Activated CD4-positive, CD25-positive, alpha-beta regulatory T cell (primary cell): ENCODE results near the gene GCDH.

Experiments
- DNase-seq, 4 experiments: peaks; one replicate each; lab custom pipeline; 2025; lab: John Stamatoyannopoulos, UW

GCDH gene

DNA sequence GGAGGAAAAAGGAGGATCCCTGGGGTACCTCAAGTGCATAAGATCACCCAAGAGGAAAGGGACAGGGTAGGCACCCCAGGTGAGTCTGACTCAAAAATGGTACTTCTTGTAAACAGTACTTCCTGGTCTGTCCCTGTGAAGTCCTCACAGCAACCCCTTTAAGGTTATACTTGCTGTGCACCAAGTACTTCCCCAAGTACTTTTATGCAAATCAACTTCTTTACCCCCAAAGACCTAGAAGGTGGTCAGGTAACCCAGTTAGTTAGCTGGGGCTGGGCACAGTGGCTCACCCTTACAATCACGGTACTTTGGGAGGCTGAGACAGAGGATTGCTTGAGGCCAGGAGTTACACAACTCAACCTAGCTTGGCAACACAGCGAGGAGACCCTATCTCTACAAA is 49.9 kb downstream of the GCDH start:
- no peak for DNase-seq

DNA sequence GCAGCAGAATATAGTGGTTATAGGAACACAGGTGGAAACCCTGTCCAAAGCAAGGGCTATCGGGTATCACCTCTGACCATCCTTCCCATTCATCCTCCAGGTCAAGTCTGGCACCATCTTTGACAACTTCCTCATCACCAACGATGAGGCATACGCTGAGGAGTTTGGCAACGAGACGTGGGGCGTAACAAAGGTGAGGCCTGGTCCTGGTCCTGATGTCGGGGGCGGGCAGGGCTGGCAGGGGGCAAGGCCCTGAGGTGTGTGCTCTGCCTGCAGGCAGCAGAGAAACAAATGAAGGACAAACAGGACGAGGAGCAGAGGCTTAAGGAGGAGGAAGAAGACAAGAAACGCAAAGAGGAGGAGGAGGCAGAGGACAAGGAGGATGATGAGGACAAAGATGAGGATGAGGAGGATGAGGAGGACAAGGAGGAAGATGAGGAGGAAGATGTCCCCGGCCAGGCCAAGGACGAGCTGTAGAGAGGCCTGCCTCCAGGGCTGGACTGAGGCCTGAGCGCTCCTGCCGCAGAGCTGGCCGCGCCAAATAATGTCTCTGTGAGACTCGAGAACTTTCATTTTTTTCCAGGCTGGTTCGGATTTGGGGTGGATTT is 52.6 kb downstream of the GCDH start:
- no peak for DNase-seq

DNA sequence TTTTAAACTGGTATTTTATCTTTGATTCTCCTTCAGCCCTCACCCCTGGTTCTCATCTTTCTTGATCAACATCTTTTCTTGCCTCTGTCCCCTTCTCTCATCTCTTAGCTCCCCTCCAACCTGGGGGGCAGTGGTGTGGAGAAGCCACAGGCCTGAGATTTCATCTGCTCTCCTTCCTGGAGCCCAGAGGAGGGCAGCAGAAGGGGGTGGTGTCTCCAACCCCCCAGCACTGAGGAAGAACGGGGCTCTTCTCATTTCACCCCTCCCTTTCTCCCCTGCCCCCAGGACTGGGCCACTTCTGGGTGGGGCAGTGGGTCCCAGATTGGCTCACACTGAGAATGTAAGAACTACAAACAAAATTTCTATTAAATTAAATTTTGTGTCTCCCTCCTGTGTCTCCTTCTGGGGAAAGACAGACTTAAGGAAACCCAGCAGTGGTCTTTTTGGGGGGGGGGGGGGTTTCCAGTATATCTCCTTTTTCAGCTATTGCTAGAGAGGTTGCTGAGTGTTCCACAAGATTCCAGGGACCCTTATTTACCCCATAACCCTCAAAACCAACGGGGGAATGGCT is 53.2 kb downstream of the GCDH start:
- DNase-seq = no peak

DNA sequence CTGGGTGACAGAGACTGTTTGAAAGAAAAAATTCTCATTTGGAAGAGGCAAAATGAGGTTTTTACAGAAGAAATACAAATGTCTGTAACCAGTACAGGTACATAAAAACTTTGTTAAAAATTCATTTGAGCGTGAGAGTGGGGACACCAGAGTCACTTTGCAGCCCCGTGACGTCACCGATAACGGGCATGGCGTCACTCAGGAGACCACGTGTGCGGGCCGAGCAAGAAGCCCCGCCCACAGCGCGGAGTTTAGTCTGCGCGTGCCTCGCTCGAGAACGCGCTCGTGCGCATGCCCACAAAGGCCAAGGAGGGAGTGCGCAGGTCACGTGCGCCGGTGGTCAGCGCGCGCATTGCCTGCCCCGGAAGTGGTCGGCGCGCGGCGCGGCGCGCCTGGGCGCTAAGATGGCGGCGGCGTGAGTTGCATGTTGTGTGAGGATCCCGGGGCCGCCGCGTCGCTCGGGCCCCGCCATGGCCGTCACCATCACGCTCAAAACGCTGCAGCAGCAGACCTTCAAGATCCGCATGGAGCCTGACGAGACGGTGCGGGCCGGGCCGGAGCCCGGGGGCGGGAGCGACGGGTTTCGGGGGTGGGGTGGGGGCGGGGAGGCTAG is 54.6 kb downstream of the GCDH start, which contains the start of gene RAD23A:
Gene RAD23A (plus strand): TSS at position 384 of the 613 bp plus-strand sequence. CDS start 87 bp downstream, at position 471.
- peak; percentile 95 to 98 (median 96) for DNase-seq

DNA sequence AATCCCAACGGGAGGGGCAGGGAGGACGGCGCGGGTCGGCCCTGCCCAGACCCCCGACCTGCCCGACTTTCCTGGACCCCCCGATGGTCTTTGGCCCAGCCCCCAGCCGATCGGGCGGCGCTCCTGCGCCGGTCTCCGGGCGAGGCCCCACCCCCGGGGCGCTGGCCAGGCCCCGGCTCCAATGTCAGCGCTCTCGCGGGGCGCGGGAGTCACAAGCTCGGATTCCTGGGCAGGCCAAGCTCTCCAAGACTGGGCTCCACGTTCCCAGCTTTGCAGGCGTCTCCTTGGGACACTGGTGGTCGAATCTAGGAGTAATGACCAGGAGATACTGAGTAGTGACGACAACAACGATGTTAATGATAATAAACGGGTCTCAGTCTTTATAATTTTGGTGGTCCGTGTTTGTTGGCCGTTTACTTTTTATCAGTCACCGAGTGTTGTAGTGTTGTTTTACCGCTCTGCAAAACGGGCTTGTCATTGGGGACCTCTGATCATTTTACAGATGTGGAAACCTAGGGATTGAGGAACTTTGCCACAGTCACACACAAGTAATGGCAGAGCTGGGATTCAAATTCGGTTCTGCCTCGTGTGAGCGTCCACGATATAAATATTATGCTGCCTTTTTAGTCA is 55.2 kb downstream of the GCDH start:
- DNase-seq = peak; percentile 25 to 53 (median 42)

DNA sequence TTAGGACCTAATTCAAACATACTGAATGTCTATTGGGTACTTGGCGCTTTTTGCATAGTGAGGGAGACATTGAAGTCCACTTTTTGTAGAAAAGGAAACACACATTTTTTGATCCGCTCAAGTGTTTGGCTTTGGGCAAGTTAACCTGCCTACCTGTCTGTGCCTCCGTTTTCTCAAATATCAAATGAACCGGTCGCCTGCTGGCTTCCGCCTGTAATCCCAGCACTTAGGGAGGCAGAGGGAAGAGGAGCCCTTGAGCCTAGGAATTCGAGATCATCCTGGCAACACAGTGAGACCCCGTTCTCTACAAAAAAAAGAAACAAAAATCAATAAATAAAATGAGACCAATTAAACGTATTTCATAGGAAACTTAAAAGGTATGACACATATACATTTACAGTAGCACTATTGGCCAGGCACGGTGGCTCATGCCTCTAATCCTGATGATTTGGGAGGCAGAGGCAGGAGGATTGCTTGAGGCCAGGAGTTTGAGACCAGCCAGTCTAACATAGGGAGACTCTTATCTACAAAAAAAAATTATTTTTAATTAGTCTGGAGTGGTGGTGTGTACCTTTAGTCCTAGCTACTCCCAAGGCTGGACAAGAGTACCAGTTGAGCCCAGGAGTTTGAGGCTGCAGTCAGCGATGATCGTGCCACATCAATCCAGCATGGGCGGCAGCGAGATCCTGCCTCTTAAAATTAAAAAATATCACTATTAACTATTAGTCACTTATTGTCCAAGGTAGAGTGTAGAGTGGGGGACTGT is 56.0 kb downstream of the GCDH start:
- no peak for DNase-seq

DNA sequence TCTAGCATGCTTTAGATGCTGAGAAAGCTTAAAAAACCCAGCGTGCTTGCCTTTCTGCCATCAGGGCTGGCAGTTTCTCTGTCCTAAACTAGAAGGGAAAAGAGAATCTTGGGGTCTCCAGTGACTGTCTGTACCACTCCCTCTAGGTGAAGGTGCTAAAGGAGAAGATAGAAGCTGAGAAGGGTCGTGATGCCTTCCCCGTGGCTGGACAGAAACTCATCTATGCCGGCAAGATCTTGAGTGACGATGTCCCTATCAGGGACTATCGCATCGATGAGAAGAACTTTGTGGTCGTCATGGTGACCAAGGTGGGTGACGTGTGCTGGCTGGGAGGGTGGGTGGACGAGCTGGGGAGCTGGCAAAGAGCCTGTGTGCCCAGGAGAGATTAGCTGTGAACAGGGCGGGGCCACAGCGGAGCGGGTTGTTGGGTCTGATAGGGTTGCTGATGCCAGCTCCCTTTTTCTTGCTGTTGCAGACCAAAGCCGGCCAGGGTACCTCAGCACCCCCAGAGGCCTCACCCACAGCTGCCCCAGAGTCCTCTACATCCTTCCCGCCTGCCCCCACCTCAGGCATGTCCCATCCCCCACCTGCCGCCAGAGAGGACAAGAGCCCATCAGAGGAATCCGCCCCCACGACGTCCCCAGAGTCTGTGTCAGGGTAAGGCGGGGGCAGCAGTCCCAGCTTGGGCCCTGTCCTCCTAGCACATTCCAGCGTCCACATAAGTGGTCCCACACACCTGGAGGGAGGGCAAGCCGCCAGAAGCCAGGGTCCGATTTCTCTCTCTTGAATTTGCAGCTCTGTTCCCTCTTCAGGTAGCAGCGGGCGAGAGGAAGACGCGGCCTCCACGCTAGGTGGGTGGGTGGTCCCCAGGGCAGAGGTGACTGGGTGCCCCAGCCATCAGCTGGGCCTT is 57.0 kb downstream of the GCDH start:
- DNase-seq = no peak

DNA sequence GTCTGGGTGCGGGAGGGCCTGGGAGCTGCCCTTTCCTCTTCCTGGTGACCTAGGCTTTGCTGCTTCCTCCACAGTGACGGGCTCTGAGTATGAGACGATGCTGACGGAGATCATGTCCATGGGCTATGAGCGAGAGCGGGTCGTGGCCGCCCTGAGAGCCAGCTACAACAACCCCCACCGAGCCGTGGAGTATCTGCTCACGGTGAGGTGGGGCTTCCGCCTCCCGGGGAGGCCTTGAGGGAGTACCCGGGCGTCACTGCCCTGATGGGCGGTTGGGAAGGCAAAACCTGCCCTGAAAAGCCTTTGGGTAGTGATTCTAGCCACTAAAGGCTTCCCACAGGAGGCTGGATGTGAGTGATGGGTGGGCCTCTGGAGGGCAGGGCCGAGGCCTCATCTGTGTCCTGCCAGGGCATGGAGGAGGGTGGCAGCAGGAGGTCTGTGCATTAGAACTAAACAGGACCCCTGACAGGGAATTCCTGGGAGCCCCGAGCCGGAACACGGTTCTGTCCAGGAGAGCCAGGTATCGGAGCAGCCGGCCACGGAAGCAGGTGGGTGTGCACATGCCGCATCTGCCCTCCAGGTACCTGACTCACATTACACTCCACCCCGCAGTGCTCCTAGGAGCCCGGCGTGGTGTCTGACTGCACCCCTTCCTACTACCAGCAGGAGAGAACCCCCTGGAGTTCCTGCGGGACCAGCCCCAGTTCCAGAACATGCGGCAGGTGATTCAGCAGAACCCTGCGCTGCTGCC is 57.8 kb downstream of the GCDH start:
- DNase-seq = no peak
